ENCODE measurements around the gene SHE.

- TF ChIP-seq CTCF (IDR thresholded peaks at IDR 0.05) (no peak), EP300 (IDR thresholded peaks at IDR 0.05) (no peak), POLR2A (IDR thresholded peaks at IDR 0.05) (no peak), POLR2AphosphoS5 (IDR thresholded peaks at IDR 0.05) (no peak)
These were observed 49.3 kb upstream of the SHE start for GRCh38 chr1:154551474-154551873.

Data from sigmoid colon (tissue), 4 donors.